IPS-20b (cell line): Measurements from ENCODE around the gene YAE1.
"Not testable (repeated sequence)": the region's sequence is repeated elsewhere in the genome, so short reads cannot be mapped to it uniquely, and the experiment has no call there.

Experiments used
- H3K27ac ChIP-seq: one replicate; pipeline ENCODE4 v1.5.1; 2013; ENCODE audit warnings: low read length
- H3K27me3 ChIP-seq: 2 replicates; pipeline ENCODE4 v1.6.1; 2013; ENCODE audit warnings: mild to moderate bottlenecking, low read length, inconsistent platforms; ENCODE audit not compliant: insufficient read depth
- H3K36me3 ChIP-seq: 2 replicates; pipeline ENCODE4 v1.6.1; 2013; ENCODE audit warnings: low read depth, mild to moderate bottlenecking, inconsistent platforms, low read length, moderate library complexity; ENCODE audit not compliant: insufficient read depth
- H3K4me1 ChIP-seq: 2 replicates; pipeline ENCODE4 v1.6.1; 2013; ENCODE audit warnings: mild to moderate bottlenecking, control low read depth, inconsistent platforms, low read length, moderate library complexity; ENCODE audit not compliant: insufficient read depth
- H3K4me3 ChIP-seq: 2 replicates; pipeline ENCODE4 v1.5.1; 2013; ENCODE audit warnings: mild to moderate bottlenecking, low read length, inconsistent platforms
- H3K9ac ChIP-seq: 2 replicates; pipeline ENCODE4 v1.6.1; 2013; ENCODE audit warnings: low read depth, mild to moderate bottlenecking, inconsistent platforms, low read length, moderate library complexity
- H3K9me3 ChIP-seq: 2 replicates; pipeline ENCODE4 v1.6.1; 2013; ENCODE audit warnings: mild to moderate bottlenecking, low read depth, low read length, inconsistent platforms; ENCODE audit not compliant: insufficient read depth

Gene YAE1

DNA sequence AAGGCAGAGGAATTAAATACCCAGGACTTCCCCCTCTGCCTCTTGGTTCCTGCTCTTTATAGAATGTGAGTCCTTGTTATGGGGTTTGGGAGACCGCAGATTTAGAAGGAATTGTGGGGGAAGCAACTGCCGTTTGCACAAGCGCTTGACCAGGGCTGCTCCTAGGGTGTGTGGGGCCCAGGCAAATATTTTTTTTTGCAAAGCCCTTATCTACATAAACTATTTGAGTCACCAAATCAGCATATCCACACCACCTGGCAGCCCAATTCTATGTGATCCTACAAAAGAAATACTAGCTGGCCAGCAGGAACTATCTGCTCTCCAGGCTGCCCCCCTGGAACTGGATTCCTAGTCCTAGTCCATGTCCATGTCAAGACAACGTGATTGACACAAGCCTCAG lies 33.4 kb upstream of the YAE1 start:
- Histone ChIP-seq H3K36me3 (no peaks in the 10 kb centered on the region), H3K9me3 (no peaks in the 10 kb centered on the region), H3K4me3 (no peak overlapping the region), H3K27me3 (no peaks in the 10 kb centered on the region), H3K9ac (no peak overlapping the region), H3K4me1 (peaks cover 9% of the 10 kb centered on the region; the same call in 1 of the 2 replicates), H3K27ac (no peak overlapping the region)

DNA sequence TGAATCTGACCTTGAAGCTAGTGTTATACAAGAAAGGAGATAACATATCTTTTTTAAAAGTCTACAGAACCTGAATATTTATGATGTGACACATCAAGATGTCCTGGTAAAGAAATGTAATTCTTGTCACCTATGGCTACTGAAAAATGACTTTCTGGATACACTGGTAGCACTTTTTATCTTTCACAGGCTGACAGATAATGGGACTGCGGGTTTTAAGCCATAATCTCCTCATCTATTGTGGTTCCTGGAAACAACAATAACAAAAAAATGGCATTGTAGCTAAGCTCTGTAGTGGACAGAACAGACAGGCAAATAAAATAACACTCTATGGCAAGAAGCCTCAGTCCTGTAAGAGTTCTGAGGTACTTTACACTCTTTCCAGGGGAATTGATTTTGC lies 31.6 kb upstream of the YAE1 start:
- no peaks in the 10 kb centered on the region for H3K36me3 ChIP-seq
- H3K27me3 ChIP-seq = no peaks in the 10 kb centered on the region
- H3K9me3 ChIP-seq = no peaks in the 10 kb centered on the region
- no peak overlapping the region for H3K9ac ChIP-seq
- H3K4me1 ChIP-seq = peaks cover 9% of the 10 kb centered on the region; the same call in 1 of the 2 replicates
- no peak overlapping the region for H3K27ac ChIP-seq
- no peak overlapping the region for H3K4me3 ChIP-seq

DNA sequence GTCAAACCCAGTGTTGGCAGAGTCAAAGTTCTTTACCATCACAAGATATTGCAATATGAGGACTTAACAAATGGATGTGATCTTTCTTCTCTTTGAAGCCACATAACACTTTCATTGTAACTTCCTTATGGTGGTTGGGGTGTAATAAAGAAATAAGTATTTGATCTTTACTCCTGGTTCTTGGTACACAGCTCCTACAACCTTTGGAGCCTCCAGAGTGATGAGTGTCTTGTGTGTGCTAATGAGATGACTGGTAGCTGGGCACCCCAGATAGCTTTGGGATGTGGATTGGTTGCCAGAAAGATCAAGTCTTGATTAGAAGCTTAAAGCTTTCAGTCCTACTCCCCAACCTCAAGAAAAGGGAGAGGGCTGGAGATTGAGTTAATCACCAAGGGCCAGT lies 31.1 kb upstream of the YAE1 start:
- Histone ChIP-seq H3K27me3 (no peaks in the 10 kb centered on the region), H3K4me3 (no peak overlapping the region), H3K36me3 (no peaks in the 10 kb centered on the region), H3K4me1 (peaks cover 13% of the 10 kb centered on the region; the same call in 1 of the 2 replicates), H3K9ac (no peak overlapping the region), H3K9me3 (no peaks in the 10 kb centered on the region), H3K27ac (no peak overlapping the region)

DNA sequence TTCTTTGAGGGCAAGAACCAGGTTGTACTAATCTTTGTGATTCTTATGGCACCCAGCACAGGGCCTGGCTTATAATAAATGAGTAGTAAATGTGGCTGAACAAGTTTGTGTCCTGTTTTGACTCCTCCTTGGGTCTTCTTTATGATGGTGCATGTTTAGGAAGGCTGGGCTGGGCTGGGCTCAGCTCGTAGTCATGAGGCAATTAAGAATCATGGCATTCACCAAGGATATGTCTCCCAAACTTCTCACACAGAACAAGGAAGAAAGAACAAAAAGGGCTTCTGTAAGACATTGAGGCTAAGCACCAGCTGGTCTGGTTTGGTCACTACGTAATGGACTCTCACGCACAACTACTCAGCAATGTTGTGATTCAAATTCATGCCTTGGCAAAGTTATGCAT lies 30.5 kb upstream of the YAE1 start:
- Histone ChIP-seq H3K36me3 (no peaks in the 10 kb centered on the region), H3K9ac (no peak overlapping the region), H3K27me3 (no peaks in the 10 kb centered on the region), H3K4me1 (peaks cover 12% of the 10 kb centered on the region; the same call in 1 of the 2 replicates), H3K27ac (no peak overlapping the region), H3K9me3 (no peaks in the 10 kb centered on the region), H3K4me3 (no peak overlapping the region)

DNA sequence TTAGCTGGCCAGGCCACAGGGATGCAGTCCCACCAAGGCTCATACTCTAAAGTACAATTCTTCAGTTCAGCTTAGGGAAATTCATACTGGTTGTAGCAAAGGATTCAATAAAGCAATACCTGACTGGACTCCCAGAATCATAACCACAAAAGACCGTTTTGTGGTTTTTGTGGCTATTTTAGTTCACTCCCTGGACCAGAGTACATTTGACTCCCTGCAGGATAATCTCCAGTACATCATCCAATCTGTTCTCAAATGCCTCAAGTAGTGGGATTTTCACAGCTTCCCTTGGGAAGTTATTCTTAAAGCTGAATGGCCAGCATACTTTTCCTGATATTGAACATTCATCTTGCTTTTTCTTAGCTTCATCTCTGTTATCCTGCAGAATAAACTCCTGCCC lies 29.3 kb upstream of the YAE1 start:
- Histone ChIP-seq H3K36me3 (no peaks in the 10 kb centered on the region), H3K9ac (no peak overlapping the region), H3K27ac (no peak overlapping the region), H3K27me3 (no peaks in the 10 kb centered on the region), H3K9me3 (no peaks in the 10 kb centered on the region), H3K4me3 (no peak overlapping the region), H3K4me1 (peaks cover 10% of the 10 kb centered on the region; the same call in 1 of the 2 replicates)

DNA sequence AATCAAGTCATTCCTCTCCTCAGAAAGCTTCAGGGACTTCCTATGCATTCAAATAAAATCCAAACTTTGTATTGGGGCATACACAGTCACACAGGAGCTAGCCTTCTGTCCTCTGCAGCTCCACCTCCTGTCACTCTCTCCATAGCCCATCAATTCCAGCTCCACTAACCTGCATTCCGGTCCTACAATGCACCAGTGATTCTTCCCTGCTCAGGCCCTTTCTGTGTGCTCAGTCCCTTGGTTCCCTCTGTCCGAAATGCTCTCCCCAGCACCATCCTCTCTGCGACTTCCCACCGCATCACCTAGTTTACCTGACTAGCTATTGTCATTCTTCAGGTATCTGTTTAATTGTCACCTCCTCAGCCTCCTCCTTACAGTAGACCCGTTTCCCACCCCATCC lies 26.4 kb upstream of the YAE1 start:
- Histone ChIP-seq H3K36me3 (no peaks in the 10 kb centered on the region), H3K27ac (no peak overlapping the region), H3K4me1 (peaks cover 10% of the 10 kb centered on the region; the same call in 1 of the 2 replicates), H3K4me3 (no peak overlapping the region), H3K9ac (no peak overlapping the region), H3K27me3 (no peaks in the 10 kb centered on the region), H3K9me3 (no peaks in the 10 kb centered on the region)

DNA sequence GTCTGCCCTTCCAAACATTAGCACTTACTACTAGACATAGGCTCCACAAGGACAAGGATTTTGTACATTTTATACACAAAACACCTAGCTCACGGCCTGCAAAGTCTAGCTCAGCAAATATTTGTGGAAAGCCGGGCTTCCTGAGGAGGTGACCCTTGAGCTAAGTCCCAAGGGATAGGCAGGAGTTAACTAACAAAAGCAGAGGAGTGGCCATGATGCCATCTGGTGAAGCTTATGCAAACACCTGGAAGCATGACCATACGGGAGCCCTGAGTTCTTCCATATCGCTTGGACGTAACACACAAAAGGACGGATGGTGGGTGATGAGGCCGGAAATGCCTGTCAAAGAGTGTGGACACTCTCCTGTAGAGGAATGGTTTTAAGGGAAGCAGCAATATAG lies 25.9 kb upstream of the YAE1 start:
- Histone ChIP-seq H3K4me1 (peaks cover 10% of the 10 kb centered on the region; the same call in 1 of the 2 replicates), H3K9me3 (no peaks in the 10 kb centered on the region), H3K9ac (no peak overlapping the region), H3K27me3 (no peaks in the 10 kb centered on the region), H3K27ac (no peak overlapping the region), H3K36me3 (no peaks in the 10 kb centered on the region), H3K4me3 (no peak overlapping the region)

DNA sequence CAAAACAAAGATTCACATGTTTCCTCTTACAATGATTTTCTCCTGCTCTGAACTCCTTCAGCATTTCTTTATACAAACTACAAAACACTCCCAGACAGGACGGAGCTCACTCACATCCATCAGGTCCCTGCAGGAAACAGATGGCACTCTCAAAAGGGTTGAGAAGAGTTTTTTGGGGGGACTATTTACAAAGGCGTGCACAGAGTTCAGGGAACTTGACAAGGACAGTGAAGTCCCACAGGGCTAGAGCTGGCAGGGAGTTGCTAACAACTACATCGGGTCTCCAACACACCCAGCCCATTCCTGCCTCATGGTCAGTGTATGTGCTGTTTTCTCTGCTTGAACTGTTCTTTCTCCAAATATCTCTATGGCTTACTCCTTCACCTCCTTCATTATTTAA lies 24.7 kb upstream of the YAE1 start:
- no peak overlapping the region for H3K27ac ChIP-seq
- H3K9ac ChIP-seq = no peak overlapping the region
- no peaks in the 10 kb centered on the region for H3K36me3 ChIP-seq
- no peaks in the 10 kb centered on the region for H3K27me3 ChIP-seq
- H3K9me3 ChIP-seq = no peaks in the 10 kb centered on the region
- peaks cover 10% of the 10 kb centered on the region; the same call in 1 of the 2 replicates for H3K4me1 ChIP-seq
- H3K4me3 ChIP-seq = no peak overlapping the region

DNA sequence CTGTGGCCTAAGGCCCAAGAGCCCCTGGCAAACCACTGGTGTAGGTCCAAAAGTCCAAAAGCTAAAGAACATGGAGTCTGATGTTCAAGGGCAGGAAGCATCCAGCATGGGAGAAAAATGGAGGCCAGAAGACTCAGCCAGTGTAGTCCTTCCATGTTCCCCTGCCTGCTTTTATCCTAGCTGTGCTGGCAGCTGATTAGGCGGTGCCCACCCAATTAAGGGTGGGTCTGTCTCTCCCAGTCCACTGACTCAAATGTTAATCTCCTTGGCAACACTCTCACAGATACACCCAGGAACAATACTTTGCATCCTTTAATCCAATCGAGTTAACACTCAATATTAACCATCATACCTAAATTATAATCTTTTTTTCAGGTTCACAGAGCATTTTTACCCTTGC lies 21.4 kb upstream of the YAE1 start:
- H3K27me3 ChIP-seq, H3K9ac ChIP-seq, H3K4me1 ChIP-seq, H3K36me3 ChIP-seq, H3K4me3 ChIP-seq, H3K27ac ChIP-seq: not testable (repeated sequence)
- peaks cover 14% of the 10 kb centered on the region; the same call in 1 of the 2 replicates for H3K9me3 ChIP-seq

DNA sequence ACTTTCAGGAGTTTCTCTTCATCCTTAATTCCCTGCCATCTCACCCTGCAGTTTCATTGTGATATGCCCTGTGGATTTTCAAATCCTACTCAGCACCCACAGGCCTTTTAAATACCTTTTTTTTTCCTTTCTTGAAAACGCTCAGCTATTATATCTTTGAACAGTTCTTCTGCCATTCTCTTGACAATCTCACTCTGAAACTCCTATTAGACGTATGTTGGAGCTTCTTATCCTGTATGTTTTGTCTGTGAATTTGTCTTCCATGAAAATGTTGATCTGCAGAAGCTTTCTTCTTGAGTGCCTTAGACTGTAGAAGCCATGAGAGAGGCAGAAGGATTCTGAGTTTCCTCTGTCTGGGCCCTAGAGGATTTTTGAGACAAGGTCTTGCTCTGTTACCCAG lies 18.9 kb upstream of the YAE1 start:
- Histone ChIP-seq H3K27ac (no peak overlapping the region), H3K27me3 (no peaks in the 10 kb centered on the region), H3K4me1 (no peaks in the 10 kb centered on the region), H3K4me3 (no peak overlapping the region), H3K9me3 (peaks cover 14% of the 10 kb centered on the region; the same call in 1 of the 2 replicates), H3K36me3 (no peaks in the 10 kb centered on the region), H3K9ac (no peak overlapping the region)

DNA sequence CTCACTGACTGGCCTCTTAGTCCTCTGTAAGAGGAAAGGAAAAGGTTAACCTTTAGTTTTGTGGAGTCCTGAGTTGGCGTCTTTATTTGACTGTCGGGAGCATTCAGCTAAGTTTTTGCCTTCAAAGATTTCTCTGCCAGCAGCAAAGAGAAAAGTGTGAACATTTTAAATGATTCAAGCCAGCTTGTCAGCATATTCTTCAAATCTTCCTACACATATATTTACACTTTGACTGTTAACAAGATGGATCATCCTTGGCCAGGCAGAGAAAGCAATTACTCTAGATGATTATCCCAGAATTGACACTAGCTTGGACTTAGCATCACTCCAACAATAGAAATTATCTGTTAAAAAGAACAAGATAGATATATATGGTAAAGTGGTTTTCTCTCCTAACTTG lies 15.8 kb upstream of the YAE1 start:
- H3K4me3 ChIP-seq = no peak overlapping the region
- H3K27me3 ChIP-seq = no peaks in the 10 kb centered on the region
- H3K36me3 ChIP-seq = no peaks in the 10 kb centered on the region
- no peak overlapping the region for H3K9ac ChIP-seq
- no peak overlapping the region for H3K27ac ChIP-seq
- H3K9me3 ChIP-seq = peaks cover 14% of the 10 kb centered on the region; the same call in 1 of the 2 replicates
- no peaks in the 10 kb centered on the region for H3K4me1 ChIP-seq

DNA sequence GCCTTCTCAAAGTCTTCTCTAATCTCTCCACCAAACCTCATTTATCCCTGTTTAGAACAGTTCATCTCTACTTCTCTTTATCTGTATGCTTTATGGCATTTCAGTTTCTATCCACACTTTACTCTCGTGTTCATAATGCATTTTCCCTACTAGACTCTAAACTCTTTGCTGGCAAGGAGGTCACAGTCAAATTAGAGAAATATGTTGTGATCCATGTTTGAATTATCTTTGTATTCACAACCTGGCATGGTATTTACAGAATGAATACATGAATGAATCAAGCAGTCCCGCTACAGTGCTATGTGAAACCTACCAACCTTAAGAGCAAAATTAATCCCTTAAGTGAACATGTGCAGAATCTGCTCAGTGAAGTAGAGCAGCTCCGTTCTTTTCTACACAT lies 12.8 kb upstream of the YAE1 start:
- Histone ChIP-seq H3K27ac (no peak overlapping the region), H3K9ac (no peak overlapping the region), H3K4me1 (no peaks in the 10 kb centered on the region), H3K4me3 (no peak overlapping the region), H3K36me3 (no peaks in the 10 kb centered on the region), H3K27me3 (no peaks in the 10 kb centered on the region), H3K9me3 (no peaks in the 10 kb centered on the region)
